ENCODE results near the gene IFT20. TPM values are rescaled to one million over a fixed set of nuclear protein-coding genes. Genes with fewer than 3 reads are reported as not detected.
A peak's percentile ranks its signal among the peaks of the same experiment; 100 is the strongest.

The IFT20 gene
- total and polyA plus RNA-seq, 9 of the 15 experiments (the other 6 are each of a cell fraction or from before 2014, with no cell fraction given) = 11.2 to 38.6 (median 20.1) TPM

- TF ChIP-seq ZNF184 (CRISPR knock-in tag; IDR thresholded peaks at IDR 0.05) (no peak), JUN (IDR thresholded peaks at IDR 0.05; ENCODE audit: borderline replicate concordance, low read depth, low read length) (peak; percentile 99), JUN (CRISPR knock-in tag; IDR thresholded peaks at IDR 0.05; ENCODE audit: borderline replicate concordance) (peak; percentile 65; the same call in 1 of the 2 replicates), MLX (CRISPR knock-in tag; conservative IDR thresholded peaks at IDR 0.05) (no peak), ZNF395 (CRISPR knock-in tag; IDR thresholded peaks at IDR 0.05) (peak; percentile 86), ZFPM2 (CRISPR knock-in tag; IDR thresholded peaks at IDR 0.05) (no peak), ZNF79 (CRISPR knock-in tag; IDR thresholded peaks at IDR 0.05; ENCODE audit: low read depth) (0 out of 2 replicates have a peak, but pooled peaks have one; percentile 59), KLF10 (CRISPR knock-in tag; IDR thresholded peaks at IDR 0.05) (no peak), STAG1 (CRISPR knock-in tag; IDR thresholded peaks at IDR 0.05; ENCODE audit: borderline replicate concordance) (no peak), CHCHD3 (CRISPR knock-in tag; IDR thresholded peaks at IDR 0.05) (no peak), ZNF764 (CRISPR knock-in tag; IDR thresholded peaks at IDR 0.05; ENCODE audit: low read depth) (no peak), ATF4 (CRISPR knock-in tag; IDR thresholded peaks at IDR 0.05) (peak; percentile 54; the same call in 1 of the 2 replicates), HNRNPLL (IDR thresholded peaks at IDR 0.05; ENCODE audit: low read depth, low read length, poor library complexity, severe bottlenecking) (peak; percentile 39), LARP7 (IDR thresholded peaks at IDR 0.05) (0 out of 2 replicates have a peak, but pooled peaks have one; percentile 17), NRF1 (conservative IDR thresholded peaks at IDR 0.05 in 1 of 2, IDR thresholded peaks at IDR 0.05 in 1 of 2) (peak; percentile 77 to 82), SUPT5H (IDR thresholded peaks at IDR 0.05) (peak; percentile 78), BRD9 (IDR thresholded peaks at IDR 0.05; ENCODE audit: low read depth, partially characterized antibody) (no peak), RAD21 (CRISPR knock-in tag; conservative IDR thresholded peaks at IDR 0.05 in 1 of 2, IDR thresholded peaks at IDR 0.05 in 1 of 2) (peak in 1 of 2 experiments; percentile 16; a peak in 1 of 4 replicates), TEAD4 (IDR thresholded peaks at IDR 0.05; ENCODE audit: low read length) (peak; percentile 63; the same call in 1 of the 2 replicates), TEAD4 (CRISPR knock-in tag; IDR thresholded peaks at IDR 0.05; ENCODE audit: borderline replicate concordance) (no peak), FOXK1 (CRISPR knock-in tag; IDR thresholded peaks at IDR 0.05; ENCODE audit: borderline replicate concordance) (peak; percentile 80; the same call in 1 of the 2 replicates)
Observed at GRCh38 chr17:28335201-28335958, at the start of gene IFT20, which contains the start of gene TNFAIP1 (continued).

All from K562 (cell line).